MM.1S (cell line): Measurements from ENCODE around the gene ULK4.

ENCODE experiments used
- EZH2 ChIP-seq: fragments of 300-600 bp; sonication (generic); optimal IDR thresholded peaks from 2 replicates; pipeline ENCODE3; 2017; ENCODE audit warnings: low read depth, mild to moderate bottlenecking, antibody characterized with exemption, low read length, mixed read lengths
- TF ChIP-seq, protein P1 (sequence below): fragments of 300-600 bp; sonication (generic); IDR thresholded peaks from 2 replicates; pipeline ENCODE4 v1.5.1; 2016; ENCODE audit warnings: antibody characterized with exemption, low read length, mixed read lengths

DNA sequence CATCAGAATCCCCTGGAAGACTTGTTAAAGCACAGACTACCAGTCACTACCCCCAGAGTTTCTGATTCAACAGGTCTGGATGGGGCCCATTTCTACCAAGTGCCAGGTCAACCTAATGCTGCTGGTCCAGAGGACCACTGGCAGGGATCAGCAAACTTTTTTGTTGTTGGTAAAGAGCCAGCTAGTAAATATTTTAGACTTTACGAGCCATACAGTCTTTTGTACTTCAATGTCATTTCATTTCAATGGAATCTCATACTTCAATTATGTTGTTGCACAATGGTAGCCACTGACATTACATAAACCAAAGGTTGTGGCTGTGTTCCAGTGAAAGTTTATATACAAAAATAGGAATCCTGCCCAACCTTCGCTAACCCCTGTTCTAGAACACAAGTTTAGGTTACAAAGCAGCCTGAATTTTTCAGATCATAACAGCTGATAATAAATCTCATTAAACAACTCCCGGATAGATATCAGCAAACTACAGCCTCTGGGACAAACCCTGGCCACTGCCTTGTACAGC, 28.7 kb downstream of the ULK4 start:
- TF ChIP-seq, protein P1, sequence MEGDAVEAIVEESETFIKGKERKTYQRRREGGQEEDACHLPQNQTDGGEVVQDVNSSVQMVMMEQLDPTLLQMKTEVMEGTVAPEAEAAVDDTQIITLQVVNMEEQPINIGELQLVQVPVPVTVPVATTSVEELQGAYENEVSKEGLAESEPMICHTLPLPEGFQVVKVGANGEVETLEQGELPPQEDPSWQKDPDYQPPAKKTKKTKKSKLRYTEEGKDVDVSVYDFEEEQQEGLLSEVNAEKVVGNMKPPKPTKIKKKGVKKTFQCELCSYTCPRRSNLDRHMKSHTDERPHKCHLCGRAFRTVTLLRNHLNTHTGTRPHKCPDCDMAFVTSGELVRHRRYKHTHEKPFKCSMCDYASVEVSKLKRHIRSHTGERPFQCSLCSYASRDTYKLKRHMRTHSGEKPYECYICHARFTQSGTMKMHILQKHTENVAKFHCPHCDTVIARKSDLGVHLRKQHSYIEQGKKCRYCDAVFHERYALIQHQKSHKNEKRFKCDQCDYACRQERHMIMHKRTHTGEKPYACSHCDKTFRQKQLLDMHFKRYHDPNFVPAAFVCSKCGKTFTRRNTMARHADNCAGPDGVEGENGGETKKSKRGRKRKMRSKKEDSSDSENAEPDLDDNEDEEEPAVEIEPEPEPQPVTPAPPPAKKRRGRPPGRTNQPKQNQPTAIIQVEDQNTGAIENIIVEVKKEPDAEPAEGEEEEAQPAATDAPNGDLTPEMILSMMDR = no peak
- TF ChIP-seq EZH2 = no peak
